Measurements from ENCODE around the gene THSD7A. TPM values are rescaled to one million over a fixed set of nuclear protein-coding genes. Genes with fewer than 3 reads are reported as not detected.

THSD7A gene
- polyA plus RNA-seq, 1 donor (not counting 4 experiments of a cell fraction or from before 2014, with no cell fraction given), result not detected

GRCh38 chr7:11732207-11732606 lies 99.8 kb downstream of the THSD7A start:
- Histone ChIP-seq H3K9me3 (ENCODE audit: control insufficient read depth, low read depth, low read length) (no peaks in the 10 kb centered on the region), H3K4me2 (ENCODE audit: control insufficient read depth, extremely low read depth, insufficient read depth, low read depth, low read length) (no peak overlapping the region), H3K4me1 (ENCODE audit: control insufficient read depth, extremely low read depth, insufficient read depth, low read length) (no peaks in the 10 kb centered on the region), H3K27ac (ENCODE audit: control insufficient read depth, insufficient read depth, low read length) (no peak overlapping the region), H3K4me3 (ENCODE audit: control insufficient read depth in 2 of 3, extremely low read depth in 1 of 3, insufficient read depth in 2 of 3, low read depth in 1 of 3, low read length in 3 of 3) (no peak overlapping the region), H4K20me1 (ENCODE audit: control insufficient read depth, extremely low read depth, insufficient read depth, low read length) (no peaks in the 10 kb centered on the region), H3K27me3 (ENCODE audit: control insufficient read depth, extremely low read depth, insufficient read depth, low read length) (no peaks in the 10 kb centered on the region), H3K36me3 (ENCODE audit: control insufficient read depth in 2 of 2, extremely low read depth in 1 of 2, insufficient read depth in 2 of 2, low read length in 2 of 2) (no peaks in the 10 kb centered on the region), H2AFZ (ENCODE audit: control insufficient read depth, low read length) (no peak overlapping the region), H3K9ac (ENCODE audit: control insufficient read depth, extremely low read depth, insufficient read depth, low read length) (no peak overlapping the region), H3K79me2 (ENCODE audit: control insufficient read depth, insufficient read depth, low read length) (no peaks in the 10 kb centered on the region), H3K9me1 (ENCODE audit: control insufficient read depth, extremely low read depth, insufficient read depth, low read length) (no peaks in the 10 kb centered on the region)
- no peak for FAIRE-seq
- dilution Hi-C loops (cut with MboI; ENCODE audit: extremely low pct_ligation_motif_present, low sequenced_read_pairs), result no loop called here
- DNase-seq (ENCODE audit: low read depth, low spot score), result no peak
- TF ChIP-seq EZH2 (IDR thresholded peaks at IDR 0.05; ENCODE audit: low read length) (no peak), CTCF (optimal IDR thresholded peaks at IDR 0.05 in 1 of 3, IDR thresholded peaks at IDR 0.05 in 1 of 3, conservative IDR thresholded peaks at IDR 0.05 in 1 of 3; ENCODE audit: extremely low read depth in 1 of 3, insufficient read depth in 2 of 3, low read length in 3 of 3) (no peak)

GRCh38 chr7:11730725-11731124 lies 101.3 kb downstream of the THSD7A start:
- Histone ChIP-seq H3K4me2 (ENCODE audit: control insufficient read depth, extremely low read depth, insufficient read depth, low read depth, low read length) (no peak overlapping the region), H3K4me3 (ENCODE audit: control insufficient read depth in 2 of 3, extremely low read depth in 1 of 3, insufficient read depth in 2 of 3, low read depth in 1 of 3, low read length in 3 of 3) (no peak overlapping the region), H4K20me1 (ENCODE audit: control insufficient read depth, extremely low read depth, insufficient read depth, low read length) (no peaks in the 10 kb centered on the region), H3K4me1 (ENCODE audit: control insufficient read depth, extremely low read depth, insufficient read depth, low read length) (no peaks in the 10 kb centered on the region), H3K9ac (ENCODE audit: control insufficient read depth, extremely low read depth, insufficient read depth, low read length) (no peak overlapping the region), H3K36me3 (ENCODE audit: control insufficient read depth in 2 of 2, extremely low read depth in 1 of 2, insufficient read depth in 2 of 2, low read length in 2 of 2) (no peaks in the 10 kb centered on the region), H3K27ac (ENCODE audit: control insufficient read depth, insufficient read depth, low read length) (no peak overlapping the region), H3K79me2 (ENCODE audit: control insufficient read depth, insufficient read depth, low read length) (no peaks in the 10 kb centered on the region), H3K9me1 (ENCODE audit: control insufficient read depth, extremely low read depth, insufficient read depth, low read length) (no peaks in the 10 kb centered on the region), H3K9me3 (ENCODE audit: control insufficient read depth, low read depth, low read length) (no peaks in the 10 kb centered on the region), H3K27me3 (ENCODE audit: control insufficient read depth, extremely low read depth, insufficient read depth, low read length) (no peaks in the 10 kb centered on the region), H2AFZ (ENCODE audit: control insufficient read depth, low read length) (no peak overlapping the region)
- dilution Hi-C loops (cut with MboI; ENCODE audit: extremely low pct_ligation_motif_present, low sequenced_read_pairs), result no loop called here
- no peak for DNase-seq (ENCODE audit: low read depth, low spot score)
- no peak for FAIRE-seq
- TF ChIP-seq CTCF (optimal IDR thresholded peaks at IDR 0.05 in 1 of 3, IDR thresholded peaks at IDR 0.05 in 1 of 3, conservative IDR thresholded peaks at IDR 0.05 in 1 of 3; ENCODE audit: extremely low read depth in 1 of 3, insufficient read depth in 2 of 3, low read length in 3 of 3) (no peak), EZH2 (IDR thresholded peaks at IDR 0.05; ENCODE audit: low read length) (no peak)

All from keratinocyte (primary cell).